ENCODE measurements around the gene TRPC3. TPM values are rescaled to one million over a fixed set of nuclear protein-coding genes. Genes with fewer than 3 reads are reported as not detected.
A peak's percentile ranks its signal among the peaks of the same experiment; 100 is the strongest.

Gene TRPC3
- total RNA-seq, 4 donors from 2014 or later: 0.59 to 8.2 (median 3.4) TPM

GRCh38 chr4:121869841-121870822 is 81.7 kb downstream of the TRPC3 start, which contains the start of gene BBS7:
Gene BBS7, minus strand, starts transcription at chr4:121870474. Its CDS starts 161 bp downstream, at chr4:121870313.
- H3K27me3 ChIP-seq: no peaks in the 10 kb centered on the region
- H3K4me3 ChIP-seq: peak within 1 kb of the TSS; percentile 82 to 89
- no peaks in the 10 kb centered on the region for H3K9me3 ChIP-seq
- TF ChIP-seq CTCF (IDR thresholded peaks at IDR 0.05): no peak
- peak; percentile 87 to 90 for TF ChIP-seq POLR2A (IDR thresholded peaks at IDR 0.05)
- H3K36me3 ChIP-seq: no peaks in the 10 kb centered on the region
- peak; percentile 99 for DNase-seq
- no peaks in the 10 kb centered on the region for H3K4me1 ChIP-seq
- peak within 1 kb of the TSS; percentile 91 to 97 for H3K27ac ChIP-seq
- intact Hi-C loops (cut with DNase I; ENCODE audit: low total_unique reads): no loop called here

GRCh38 chr4:121863799-121864198 is 88.1 kb downstream of the TRPC3 start:
- no peaks in the 10 kb centered on the region for H3K9me3 ChIP-seq
- intact Hi-C loops (cut with DNase I; ENCODE audit: low total_unique reads): no loop called here
- DNase-seq: no peak
- H3K27ac ChIP-seq: no peak overlapping the region
- no peak overlapping the region for H3K4me3 ChIP-seq
- no peak for TF ChIP-seq POLR2A (IDR thresholded peaks at IDR 0.05)
- TF ChIP-seq CTCF (IDR thresholded peaks at IDR 0.05): no peak
- H3K36me3 ChIP-seq: no peaks in the 10 kb centered on the region
- no peaks in the 10 kb centered on the region for H3K4me1 ChIP-seq
- H3K27me3 ChIP-seq: no peaks in the 10 kb centered on the region

DNA sequence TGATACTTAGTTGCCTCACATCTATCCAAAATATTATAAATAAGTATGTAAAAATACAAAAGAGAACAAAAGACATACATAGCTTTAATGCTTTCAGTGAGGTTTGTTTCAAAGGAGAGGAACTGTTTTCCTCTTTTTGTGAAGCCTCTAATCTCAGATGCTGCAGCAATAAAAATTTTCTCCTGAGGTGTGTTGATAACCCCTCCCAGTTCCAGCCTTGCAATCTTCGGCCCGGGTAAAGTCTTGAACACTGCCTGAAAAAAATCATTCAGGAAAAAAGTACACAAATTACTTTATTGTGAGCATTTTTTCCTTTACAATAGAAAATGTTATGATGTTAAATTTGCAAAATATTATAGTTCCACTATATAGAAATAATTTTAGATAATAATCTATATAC is 90.4 kb downstream of the TRPC3 start:
- Histone ChIP-seq H3K4me3 (no peak overlapping the region), H3K4me1 (no peaks in the 10 kb centered on the region), H3K9me3 (no peaks in the 10 kb centered on the region), H3K27me3 (no peaks in the 10 kb centered on the region), H3K27ac (no peak overlapping the region), H3K36me3 (no peaks in the 10 kb centered on the region)
- TF ChIP-seq POLR2A (IDR thresholded peaks at IDR 0.05) (no peak), CTCF (IDR thresholded peaks at IDR 0.05) (no peak)
- DNase-seq: no peak
- intact Hi-C loops (cut with DNase I; ENCODE audit: low total_unique reads): no loop called here

DNA sequence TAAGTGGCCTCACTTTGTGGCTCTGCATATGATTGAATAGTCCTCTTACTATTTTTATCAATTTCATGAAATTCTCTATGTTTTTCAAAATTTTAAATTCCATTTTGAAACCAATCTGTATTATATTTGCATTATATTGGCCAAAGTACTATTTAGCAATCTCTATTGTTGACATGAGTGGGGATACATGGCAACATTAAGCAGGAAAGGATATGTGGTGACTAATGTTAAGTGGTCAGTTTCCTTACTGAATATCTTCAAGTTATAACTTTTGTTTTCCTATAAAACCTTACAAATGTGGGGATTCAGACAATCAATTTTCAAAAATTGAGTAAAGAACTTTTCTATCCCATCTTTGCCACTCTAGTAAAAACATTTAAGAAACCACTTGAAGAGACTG is 91.7 kb downstream of the TRPC3 start:
- no peak overlapping the region for H3K4me3 ChIP-seq
- H3K4me1 ChIP-seq: no peaks in the 10 kb centered on the region
- intact Hi-C loops (cut with DNase I; ENCODE audit: low total_unique reads): no loop called here
- H3K27me3 ChIP-seq: no peaks in the 10 kb centered on the region
- H3K9me3 ChIP-seq: no peaks in the 10 kb centered on the region
- TF ChIP-seq POLR2A (IDR thresholded peaks at IDR 0.05) (no peak), CTCF (IDR thresholded peaks at IDR 0.05) (no peak)
- DNase-seq: no peak
- no peaks in the 10 kb centered on the region for H3K36me3 ChIP-seq
- no peak overlapping the region for H3K27ac ChIP-seq

GRCh38 chr4:121851354-121851753 is 100.5 kb downstream of the TRPC3 start:
- Histone ChIP-seq H3K4me3 (no peak overlapping the region), H3K27me3 (no peaks in the 10 kb centered on the region), H3K36me3 (no peaks in the 10 kb centered on the region), H3K4me1 (no peaks in the 10 kb centered on the region), H3K9me3 (no peaks in the 10 kb centered on the region), H3K27ac (no peak overlapping the region)
- intact Hi-C loops (cut with DNase I; ENCODE audit: low total_unique reads): no loop called here
- TF ChIP-seq POLR2A (IDR thresholded peaks at IDR 0.05) (no peak), CTCF (IDR thresholded peaks at IDR 0.05) (no peak)
- DNase-seq: no peak

All from uterus (tissue), 4 donors.